NK-92 (cell line): ENCODE measurements around the gene ATG4B.

ENCODE experiments used
- DNase-seq: peaks from one replicate; lab custom pipeline; 2025; ENCODE audit not compliant: unreplicated experiment; lab: John Stamatoyannopoulos, UW

The ATG4B gene

GRCh38 chr2:241612156-241613016 is 25.1 kb upstream of the ATG4B start:
- DNase-seq, result no peak

DNA sequence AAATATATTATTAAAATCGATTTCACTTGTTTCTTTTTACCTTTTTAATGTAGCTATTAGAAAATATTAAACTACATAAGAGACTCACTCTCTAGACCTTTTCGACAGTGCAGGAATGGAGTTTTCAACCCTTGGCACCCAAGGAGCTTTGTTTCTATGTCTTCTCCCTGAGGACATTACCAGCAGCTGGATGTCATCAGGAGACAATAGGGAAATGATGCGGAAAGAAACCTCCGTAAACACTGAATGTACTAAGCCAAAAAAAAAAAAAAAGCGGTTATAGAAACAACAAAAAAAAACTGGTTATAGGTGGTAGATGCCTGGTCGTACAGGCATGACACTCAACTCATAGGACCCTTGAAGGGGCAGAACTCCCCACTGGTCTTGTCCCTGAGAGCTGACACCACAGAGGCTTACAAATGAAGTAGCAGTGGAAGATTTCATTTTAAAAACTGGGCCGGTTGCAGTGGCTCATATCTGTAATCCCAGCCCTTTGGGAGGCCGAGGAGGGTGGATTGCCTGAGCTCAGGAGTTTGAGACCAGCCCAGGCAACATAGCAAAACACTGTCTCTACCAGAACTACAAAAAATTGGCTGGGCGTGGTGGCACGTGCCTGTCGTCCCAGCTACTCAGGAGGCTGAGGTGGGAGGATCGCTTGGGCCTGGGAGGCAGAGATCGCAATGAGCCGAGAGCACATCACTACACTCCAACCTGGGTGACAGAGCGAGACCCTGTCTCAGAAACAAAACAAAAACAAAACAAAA is 24.3 kb upstream of the ATG4B start:
- DNase-seq, result no peak

GRCh38 chr2:241615041-241615440 is 22.5 kb upstream of the ATG4B start:
- DNase-seq, result no peak

DNA sequence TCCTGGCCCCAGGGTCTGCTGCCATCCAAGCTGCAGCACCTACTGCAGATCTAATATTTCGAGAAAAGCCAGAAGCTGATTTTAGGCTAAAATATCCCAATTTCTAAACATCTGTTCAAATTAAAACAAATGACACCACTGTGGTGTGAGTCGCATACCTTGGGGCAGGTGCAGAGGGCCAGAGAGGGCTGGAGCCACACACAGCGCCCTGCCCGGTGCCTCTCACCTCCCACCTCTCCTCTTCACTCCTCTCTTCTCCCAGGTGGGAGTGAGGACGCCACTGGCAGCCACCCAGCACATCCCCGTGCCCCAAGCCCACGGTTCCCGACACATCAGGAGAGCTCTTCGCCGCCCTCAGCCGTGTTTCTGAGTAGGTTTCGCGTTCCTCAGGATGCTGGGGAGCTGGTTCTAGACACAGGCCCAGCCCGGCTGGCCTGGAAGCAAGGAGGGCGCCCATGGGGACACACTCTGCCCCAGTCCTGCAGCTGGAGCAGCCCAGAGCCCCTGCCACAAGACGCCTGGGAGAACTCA is 21.9 kb upstream of the ATG4B start:
- DNase-seq, result no peak

GRCh38 chr2:241616168-241617125 is 21.0 kb upstream of the ATG4B start:
- DNase-seq, result no peak

- no peak for DNase-seq
These were observed 19.9 kb upstream of the ATG4B start for GRCh38 chr2:241617431-241618154.

DNA sequence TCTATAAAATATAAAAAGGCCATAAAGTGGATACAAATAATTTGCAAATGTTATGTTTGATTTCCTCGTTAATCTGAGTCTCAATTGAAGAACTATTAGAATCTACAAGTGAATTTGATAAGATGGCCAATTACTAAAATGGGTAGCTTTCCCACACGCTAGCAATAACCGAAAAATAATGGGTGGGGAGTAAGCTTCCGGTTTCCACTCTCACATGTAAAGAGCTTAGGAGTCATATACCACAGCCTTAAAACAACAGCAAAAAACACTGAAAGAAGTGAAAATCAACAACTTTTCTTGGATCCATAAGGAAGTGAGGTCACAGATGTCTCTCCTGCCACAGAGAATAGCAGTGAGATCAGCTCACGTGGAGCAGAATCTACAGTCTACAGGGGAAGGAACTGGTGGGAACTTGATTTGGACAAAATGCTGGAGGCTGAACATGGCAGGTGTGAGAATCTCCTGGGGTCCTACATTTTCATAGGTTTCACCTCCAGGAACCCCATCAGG is 19.1 kb upstream of the ATG4B start:
- no peak for DNase-seq

DNA sequence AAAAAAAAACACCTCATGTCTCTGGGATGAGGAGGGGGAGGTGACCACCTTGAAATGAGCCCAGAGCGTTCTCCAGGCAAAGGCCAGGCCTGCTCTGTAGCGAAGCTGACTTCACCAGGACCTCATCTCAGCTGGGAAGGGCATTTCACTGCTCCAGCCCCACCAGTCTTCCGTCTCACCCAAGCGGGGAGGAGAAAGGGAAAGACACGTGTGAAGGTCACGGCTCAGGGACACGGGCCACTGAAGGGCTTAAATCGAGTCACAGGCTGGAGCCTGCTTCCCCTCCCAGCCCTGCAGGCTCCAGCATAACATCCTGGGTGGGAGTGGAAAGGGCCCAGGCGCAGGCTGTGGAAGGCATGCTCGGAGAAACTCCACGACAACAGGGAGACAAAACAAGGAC is 18.7 kb upstream of the ATG4B start:
- DNase-seq, result no peak

DNA sequence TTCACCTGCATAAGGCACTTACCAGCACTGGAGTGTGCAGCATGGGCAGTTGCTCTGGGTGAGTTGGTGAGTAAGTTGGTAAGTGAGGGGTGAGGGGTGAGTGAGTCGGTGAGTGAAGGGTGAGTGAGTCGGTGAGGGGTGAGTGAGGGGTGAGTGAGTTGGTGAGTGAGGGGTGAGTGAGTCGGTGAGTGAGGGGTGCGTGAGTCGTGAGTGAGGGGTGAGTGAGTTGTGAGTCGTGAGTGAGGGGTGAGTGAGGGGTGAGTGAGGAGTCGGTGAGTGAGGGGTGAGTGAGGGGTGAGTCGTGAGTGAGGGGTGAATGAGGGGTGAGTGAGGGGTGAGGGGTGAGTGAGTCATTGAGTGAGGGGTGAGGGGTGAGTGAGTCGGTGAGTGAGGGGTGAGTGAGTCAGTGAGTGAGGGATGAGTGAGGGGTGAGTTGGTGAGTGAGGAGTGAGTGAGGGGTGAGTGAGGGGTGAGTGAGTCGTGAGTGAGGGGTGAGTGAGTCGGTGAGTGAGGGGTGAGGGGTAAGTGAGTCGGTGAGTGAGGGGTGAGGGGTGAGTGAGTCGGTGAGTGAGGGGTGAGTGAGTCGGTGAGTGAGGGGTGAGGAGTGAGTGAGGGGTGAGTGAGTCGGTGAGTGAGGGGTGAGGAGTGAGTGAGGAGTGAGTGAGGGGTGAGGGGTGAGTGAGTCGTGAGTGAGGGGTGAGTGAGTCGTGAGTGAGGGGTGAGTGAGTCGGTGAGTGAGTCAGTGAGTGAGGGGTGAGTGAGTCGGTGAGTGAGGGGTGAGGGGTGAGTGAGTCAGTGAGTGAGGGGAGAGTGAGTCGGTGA is 17.7 kb upstream of the ATG4B start:
- DNase-seq, result no peak

DNA sequence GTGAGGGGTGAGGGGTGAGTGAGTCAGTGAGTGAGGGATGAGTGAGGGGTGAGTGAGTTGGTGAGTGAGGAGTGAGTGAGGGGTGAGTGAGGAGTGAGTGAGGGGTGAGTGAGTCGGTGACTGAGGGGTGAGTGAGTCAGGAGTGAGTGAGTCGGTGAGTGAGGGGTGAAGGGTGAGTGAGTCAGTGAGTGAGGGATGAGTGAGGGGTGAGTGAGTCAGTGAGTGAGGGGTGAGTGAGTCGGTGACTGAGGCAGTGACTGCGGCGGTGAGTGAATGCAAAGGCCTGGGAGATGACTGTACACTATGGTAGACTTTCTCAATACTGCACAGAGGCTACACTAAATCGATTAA is 17.1 kb upstream of the ATG4B start:
- no peak for DNase-seq

- no peak for DNase-seq
These were observed 9.8 kb upstream of the ATG4B start for GRCh38 chr2:241627675-241628074.

GRCh38 chr2:241629762-241630435 is 7.6 kb upstream of the ATG4B start:
- DNase-seq, result no peak

DNA sequence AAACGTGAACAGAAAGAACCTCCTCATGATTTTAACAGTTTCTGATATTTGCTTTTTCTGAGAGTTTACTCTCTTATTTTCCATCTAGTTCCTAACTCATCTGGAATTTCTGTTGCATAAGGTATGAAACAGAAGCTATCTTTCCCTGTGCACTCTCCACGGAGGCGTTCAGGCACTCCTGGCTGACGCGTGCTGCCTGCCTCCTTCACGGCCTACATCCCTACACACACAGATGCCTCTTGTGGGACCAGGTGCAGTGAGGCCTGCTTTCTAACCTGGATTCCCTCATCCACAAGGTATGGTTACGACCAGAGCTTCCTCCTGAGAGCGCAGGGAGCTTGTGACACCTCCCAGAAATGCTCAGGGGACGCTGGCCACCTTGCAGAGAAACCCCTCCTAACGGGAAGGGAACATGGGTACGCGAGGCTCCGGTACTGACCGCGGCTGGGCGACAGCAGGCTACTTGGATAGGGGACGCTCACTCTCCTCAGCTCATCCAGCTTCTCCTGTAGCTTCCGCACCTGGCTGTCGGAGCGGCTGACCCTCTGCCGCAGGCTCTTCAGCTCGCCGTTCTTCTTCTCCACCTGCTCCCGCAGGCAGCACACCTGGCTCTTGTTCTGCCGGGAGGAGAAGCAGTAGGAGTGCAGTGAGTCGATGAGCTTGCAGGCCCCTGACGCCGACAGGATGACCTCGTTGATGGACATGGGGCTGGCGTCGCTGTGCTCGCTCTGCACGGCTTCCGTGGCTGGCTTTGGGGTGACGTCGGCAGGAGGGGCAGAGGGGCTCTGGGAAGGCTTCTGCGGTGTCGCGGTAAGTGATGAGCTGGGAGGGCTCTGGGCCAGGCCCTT is 4.8 kb upstream of the ATG4B start:
- DNase-seq, result no peak

GRCh38 chr2:241633561-241633960 is 3.9 kb upstream of the ATG4B start:
- DNase-seq, result no peak

DNA sequence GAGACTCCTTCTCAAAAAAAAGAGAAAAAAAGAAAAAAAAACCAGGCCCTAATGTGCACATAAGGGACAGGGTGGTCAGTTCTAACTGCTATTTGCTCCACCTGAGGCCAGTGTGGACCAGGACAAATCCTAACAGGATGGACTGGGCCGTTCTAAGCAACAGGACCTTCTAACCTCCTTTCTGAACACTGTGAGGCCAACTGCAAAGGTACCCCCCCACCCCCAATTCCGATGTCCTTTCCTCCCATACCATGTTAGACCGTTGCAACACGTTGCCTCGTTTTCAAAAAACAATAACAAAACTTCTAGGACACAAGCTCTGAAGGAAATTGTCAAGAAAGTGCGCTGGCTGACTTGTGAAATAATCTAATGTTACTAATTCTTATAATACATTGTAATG is 1.7 kb upstream of the ATG4B start:
- no peak for DNase-seq

- DNase-seq, result no peak
These were observed 1.1 kb upstream of the ATG4B start for GRCh38 chr2:241636182-241637017.
